ENCODE results near the gene COL23A1. TPM values are rescaled to one million over a fixed set of nuclear protein-coding genes. Genes with fewer than 3 reads are reported as not detected.

Gene COL23A1
- total RNA-seq, 1 donor from 2014 or later, result 2.9 TPM

DNA sequence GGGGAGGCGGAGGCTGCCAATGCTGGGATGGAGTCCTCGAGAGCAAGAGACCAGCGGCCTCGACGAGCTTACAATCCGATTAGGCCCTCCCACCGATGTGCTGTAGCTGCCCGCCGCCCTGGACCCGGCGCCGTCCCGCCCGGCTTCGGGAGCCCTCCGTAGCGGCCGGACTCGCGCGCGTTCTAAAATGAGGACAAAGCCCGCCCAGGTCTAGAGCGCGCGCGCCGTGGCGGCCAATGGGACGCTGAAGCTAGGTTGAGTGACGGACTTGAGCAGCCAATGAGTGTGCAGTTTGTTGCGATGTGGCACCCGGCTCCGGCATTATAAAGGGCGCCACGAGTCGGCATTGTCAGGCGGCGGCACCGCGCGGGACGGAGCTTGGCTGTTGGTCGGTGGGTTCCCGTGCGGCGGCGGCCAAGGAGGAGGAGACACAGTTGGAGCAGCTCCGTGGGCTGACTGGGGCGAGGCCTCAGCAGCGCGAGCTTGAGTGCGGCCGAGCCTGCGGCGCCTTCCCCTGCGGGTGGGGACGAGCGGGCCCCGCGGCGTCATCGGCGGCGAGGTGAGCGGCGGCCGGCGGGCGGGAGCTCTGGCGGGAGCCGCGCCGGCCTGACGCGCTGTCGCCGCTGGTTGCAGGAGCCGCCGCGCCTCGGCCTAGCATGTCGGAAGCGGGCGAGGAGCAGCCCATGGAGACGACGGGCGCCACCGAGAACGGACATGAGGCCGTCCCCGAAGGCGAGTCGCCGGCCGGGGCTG is 385.8 kb downstream of the COL23A1 start, which contains the start of gene HNRNPAB:
Gene HNRNPAB, plus strand, starts transcription at position 352 of the 753 bp plus-strand sequence. Its CDS starts 305 bp downstream, at position 657.
- DNase-seq, result peak; percentile 95
- Mint-ChIP-seq H3K27ac (ENCODE audit: unreplicated experiment) (peak within 1 kb of the TSS; percentile 97), H3K9me3 (ENCODE audit: unreplicated experiment) (peaks cover 15% of the 10 kb centered on the region), H3K36me3 (ENCODE audit: unreplicated experiment) (no peaks in the 10 kb centered on the region), H3K27me3 (ENCODE audit: unreplicated experiment) (peaks cover 7% of the 10 kb centered on the region), H3K4me3 (ENCODE audit: unreplicated experiment) (peak within 1 kb of the TSS; percentile 93), H3K4me1 (ENCODE audit: low read depth, unreplicated experiment) (peaks cover 14% of the 10 kb centered on the region)
- TF ChIP-seq, protein P1, sequence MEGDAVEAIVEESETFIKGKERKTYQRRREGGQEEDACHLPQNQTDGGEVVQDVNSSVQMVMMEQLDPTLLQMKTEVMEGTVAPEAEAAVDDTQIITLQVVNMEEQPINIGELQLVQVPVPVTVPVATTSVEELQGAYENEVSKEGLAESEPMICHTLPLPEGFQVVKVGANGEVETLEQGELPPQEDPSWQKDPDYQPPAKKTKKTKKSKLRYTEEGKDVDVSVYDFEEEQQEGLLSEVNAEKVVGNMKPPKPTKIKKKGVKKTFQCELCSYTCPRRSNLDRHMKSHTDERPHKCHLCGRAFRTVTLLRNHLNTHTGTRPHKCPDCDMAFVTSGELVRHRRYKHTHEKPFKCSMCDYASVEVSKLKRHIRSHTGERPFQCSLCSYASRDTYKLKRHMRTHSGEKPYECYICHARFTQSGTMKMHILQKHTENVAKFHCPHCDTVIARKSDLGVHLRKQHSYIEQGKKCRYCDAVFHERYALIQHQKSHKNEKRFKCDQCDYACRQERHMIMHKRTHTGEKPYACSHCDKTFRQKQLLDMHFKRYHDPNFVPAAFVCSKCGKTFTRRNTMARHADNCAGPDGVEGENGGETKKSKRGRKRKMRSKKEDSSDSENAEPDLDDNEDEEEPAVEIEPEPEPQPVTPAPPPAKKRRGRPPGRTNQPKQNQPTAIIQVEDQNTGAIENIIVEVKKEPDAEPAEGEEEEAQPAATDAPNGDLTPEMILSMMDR (IDR thresholded peaks at IDR 0.05; ENCODE audit: partially characterized antibody, unreplicated experiment), result no peak

DNA sequence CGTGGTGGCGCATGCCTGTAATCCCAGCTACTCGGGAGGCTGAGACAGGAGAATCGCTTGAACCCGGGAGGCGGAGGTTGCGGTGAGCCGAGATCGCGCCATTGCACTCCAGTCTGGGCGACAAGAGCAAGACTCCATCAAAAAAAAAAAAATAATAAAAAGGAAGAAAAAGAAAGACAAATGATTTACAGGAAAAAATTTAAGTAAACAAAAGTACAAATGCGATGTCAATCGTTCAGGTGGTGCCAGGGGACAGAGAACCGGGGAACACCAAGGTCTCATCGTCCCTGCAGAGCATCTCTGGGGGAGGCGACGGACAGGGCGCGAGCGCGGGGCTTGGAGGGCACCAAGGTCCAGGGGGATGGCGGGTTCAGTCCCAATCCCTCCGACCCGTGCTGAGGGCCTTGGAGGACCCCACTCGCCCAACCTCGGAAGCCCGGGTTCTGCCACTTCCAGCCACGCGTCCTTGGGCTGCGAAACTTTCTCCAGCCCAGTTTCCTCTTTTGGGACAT is 386.5 kb downstream of the COL23A1 start:
- H3K27me3 Mint-ChIP-seq (ENCODE audit: unreplicated experiment), result peaks cover 4% of the 10 kb centered on the region
- peaks cover 14% of the 10 kb centered on the region for H3K4me1 Mint-ChIP-seq (ENCODE audit: low read depth, unreplicated experiment)
- peak overlapping the region; percentile 93 for H3K4me3 Mint-ChIP-seq (ENCODE audit: unreplicated experiment)
- peak overlapping the region; percentile 28 for H3K27ac Mint-ChIP-seq (ENCODE audit: unreplicated experiment)
- peak; percentile 31 for DNase-seq
- TF ChIP-seq, protein P1 (IDR thresholded peaks at IDR 0.05; ENCODE audit: partially characterized antibody, unreplicated experiment), result no peak
- H3K9me3 Mint-ChIP-seq (ENCODE audit: unreplicated experiment), result peaks cover 15% of the 10 kb centered on the region
- H3K36me3 Mint-ChIP-seq (ENCODE audit: unreplicated experiment), result no peaks in the 10 kb centered on the region

DNA sequence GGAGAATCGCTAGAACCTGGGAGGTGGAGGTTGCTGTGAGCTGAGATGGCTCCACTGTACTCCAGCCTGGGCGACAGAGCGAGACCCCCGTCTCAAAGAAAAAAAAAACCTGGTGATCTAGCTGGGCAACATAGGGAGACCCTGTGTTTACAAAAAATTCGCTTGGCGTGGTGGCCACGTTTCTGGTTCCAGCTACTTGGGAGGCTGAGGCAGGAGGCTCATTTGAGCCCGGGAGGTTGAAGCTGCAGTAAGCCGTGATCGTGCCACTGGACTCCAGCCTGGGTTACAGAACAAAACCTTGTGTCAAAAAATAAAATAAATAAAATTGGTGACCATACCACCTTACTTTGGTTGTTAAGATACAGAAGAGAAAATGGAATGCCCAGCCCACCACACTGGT is 387.7 kb downstream of the COL23A1 start:
- Mint-ChIP-seq H3K9me3 (ENCODE audit: unreplicated experiment) (peaks cover 15% of the 10 kb centered on the region), H3K27me3 (ENCODE audit: unreplicated experiment) (peaks cover 6% of the 10 kb centered on the region), H3K36me3 (ENCODE audit: unreplicated experiment) (no peaks in the 10 kb centered on the region), H3K4me3 (ENCODE audit: unreplicated experiment) (peak overlapping the region; percentile 46), H3K27ac (ENCODE audit: unreplicated experiment) (no peak overlapping the region), H3K4me1 (ENCODE audit: low read depth, unreplicated experiment) (peaks cover 11% of the 10 kb centered on the region)
- no peak for DNase-seq
- TF ChIP-seq, protein P1 (IDR thresholded peaks at IDR 0.05; ENCODE audit: partially characterized antibody, unreplicated experiment), result no peak

DNA sequence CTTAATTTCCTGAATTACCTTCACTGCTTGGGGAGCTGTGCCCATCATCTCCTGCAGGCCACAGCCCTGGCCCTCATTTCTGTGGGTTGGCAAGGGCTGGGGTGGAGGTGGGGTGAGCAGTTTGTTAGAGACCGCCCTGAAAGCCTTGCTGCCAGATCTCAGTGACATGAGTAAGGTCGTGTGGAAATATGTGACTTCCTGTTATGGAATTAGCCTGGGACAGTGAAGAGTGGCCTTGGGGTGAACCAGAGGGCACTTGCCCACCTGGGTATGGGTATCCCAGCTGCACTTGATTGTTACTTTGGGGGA is 388.3 kb downstream of the COL23A1 start:
- DNase-seq, result no peak
- peaks cover 11% of the 10 kb centered on the region for H3K4me1 Mint-ChIP-seq (ENCODE audit: low read depth, unreplicated experiment)
- no peak overlapping the region for H3K4me3 Mint-ChIP-seq (ENCODE audit: unreplicated experiment)
- no peaks in the 10 kb centered on the region for H3K36me3 Mint-ChIP-seq (ENCODE audit: unreplicated experiment)
- peaks cover 6% of the 10 kb centered on the region for H3K27me3 Mint-ChIP-seq (ENCODE audit: unreplicated experiment)
- TF ChIP-seq, protein P1 (IDR thresholded peaks at IDR 0.05; ENCODE audit: partially characterized antibody, unreplicated experiment), result no peak
- no peak overlapping the region for H3K27ac Mint-ChIP-seq (ENCODE audit: unreplicated experiment)
- H3K9me3 Mint-ChIP-seq (ENCODE audit: unreplicated experiment), result peaks cover 15% of the 10 kb centered on the region

Data from glutamatergic neuron (in vitro differentiated cells).